Stimulated activated CD4-positive, alpha-beta T cell treated with anti-CD3 and anti-CD28 coated beads, Interleukin-4, amount 100 ng/mL, for 1 hour (primary cell): ENCODE data around the gene COQ10A.
"Not testable (repeated sequence)": the region's sequence is repeated elsewhere in the genome, so short reads cannot be mapped to it uniquely, and the experiment has no call there.

Experiments used
- DNase-seq: peaks from one replicate; pipeline ENCODE4 v3.0.0-alpha.2; 2020

Gene COQ10A

DNA sequence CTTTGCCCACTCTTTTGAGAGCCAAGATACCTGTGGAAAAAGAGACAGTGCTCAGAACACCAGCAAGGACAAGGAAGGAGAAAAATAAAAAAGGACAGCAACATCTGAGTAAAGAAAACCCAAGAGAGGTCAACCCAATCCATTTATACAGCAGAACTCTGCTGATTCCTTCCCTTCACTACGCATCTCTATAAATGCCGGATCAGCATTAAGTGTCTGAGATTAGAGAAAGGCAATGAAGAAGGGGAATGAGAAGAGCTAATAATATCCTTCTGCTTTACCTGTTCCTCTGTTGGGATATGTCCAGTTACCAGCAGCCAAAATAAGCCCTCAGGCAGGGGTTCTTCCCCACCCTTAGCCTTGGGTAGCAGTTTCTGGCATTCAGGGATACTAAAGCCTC lies 15.8 kb downstream of the COQ10A start:
- DNase-seq, result no peak

DNA sequence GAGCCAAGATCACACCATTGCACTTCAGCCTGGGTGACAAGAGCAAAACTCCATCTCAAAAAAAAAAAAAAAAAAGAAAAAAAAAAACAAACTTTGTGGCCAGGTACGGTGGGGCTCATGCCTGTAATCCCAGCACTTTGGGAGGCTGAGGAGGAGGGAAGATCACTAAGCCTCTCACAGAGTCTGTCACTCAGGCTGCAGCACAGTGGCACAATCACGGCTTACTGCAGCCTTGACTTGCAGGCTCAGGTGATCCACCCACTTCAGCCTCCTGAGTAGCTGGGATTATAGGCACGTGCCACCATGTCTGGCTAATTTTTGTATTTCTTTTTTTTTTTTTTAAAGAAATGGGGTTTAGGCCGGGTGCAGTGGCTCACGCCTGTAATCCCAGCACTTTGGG lies 17.5 kb downstream of the COQ10A start:
- DNase-seq, result not testable (repeated sequence)

GRCh38 chr12:56286044-56286830 lies 19.5 kb downstream of the COQ10A start:
- DNase-seq, result no peak

GRCh38 chr12:56288705-56289387 lies 22.1 kb downstream of the COQ10A start:
- no peak for DNase-seq

GRCh38 chr12:56293795-56294194 lies 27.1 kb downstream of the COQ10A start:
- DNase-seq, result no peak

DNA sequence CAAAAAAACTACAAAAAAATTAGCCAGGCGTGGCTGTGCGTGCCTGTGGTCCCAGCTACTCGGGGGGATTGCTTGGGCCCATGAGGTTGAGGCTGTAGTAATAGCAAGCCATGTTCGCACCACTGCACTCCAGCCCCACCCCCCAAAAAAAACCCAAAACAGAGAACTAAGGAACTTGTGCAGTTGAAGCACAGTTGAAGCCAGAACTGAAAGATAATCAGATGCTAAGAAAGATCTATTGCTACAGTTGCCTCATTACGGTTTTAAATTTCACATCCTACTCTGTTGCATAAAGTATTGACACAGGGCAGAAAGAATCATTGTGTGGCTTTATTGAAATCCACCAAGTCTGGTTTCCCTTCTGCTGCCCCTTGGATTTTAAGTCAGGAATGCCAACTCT lies 29.6 kb downstream of the COQ10A start:
- no peak for DNase-seq

DNA sequence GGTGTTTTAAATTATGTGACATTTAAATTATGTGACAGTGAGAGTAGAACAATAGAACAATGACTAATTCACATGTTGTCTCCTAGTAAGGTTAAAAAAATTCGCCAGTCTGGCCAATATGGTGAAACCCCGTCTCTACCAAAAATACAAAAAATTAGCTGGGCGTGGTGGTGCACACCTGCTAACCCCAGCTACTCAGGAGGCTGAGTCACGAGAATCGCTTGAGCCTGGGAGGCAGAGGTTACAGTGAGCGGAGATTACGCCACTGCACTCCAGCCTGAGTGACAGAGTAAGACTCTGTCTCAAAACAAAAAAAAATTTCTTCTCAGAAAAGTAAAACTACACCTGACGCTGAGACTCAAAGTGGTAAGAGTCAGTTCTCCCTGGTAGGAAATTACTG lies 30.7 kb downstream of the COQ10A start:
- DNase-seq, result no peak

GRCh38 chr12:56298828-56299227 lies 32.1 kb downstream of the COQ10A start:
- DNase-seq, result no peak

DNA sequence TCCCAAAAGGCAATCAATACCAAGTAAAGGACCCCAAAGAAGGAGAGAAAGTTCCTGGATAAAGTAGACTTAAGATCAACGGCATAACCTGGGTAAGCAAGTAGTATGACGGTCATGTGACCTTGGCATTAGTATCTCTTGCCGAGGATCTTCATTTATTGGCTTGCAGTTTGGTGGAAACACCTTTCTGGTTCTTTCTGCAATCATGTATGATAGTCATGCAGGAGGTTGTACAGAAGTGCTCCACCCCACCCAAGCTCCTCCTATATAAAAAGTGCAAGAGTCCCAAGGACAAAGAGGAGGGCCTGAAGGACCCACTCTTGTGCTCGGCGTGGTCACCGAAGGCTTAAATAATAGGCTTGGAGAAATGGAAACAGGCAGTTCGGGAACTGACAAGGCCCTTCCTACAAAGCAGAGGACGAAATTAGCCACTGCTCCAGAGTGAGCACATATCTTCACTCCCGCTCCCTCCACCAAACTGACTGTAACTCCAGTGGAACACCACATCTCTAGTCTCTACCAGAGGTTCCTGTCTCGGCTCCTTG lies 32.6 kb downstream of the COQ10A start:
- peak; percentile 27 for DNase-seq

DNA sequence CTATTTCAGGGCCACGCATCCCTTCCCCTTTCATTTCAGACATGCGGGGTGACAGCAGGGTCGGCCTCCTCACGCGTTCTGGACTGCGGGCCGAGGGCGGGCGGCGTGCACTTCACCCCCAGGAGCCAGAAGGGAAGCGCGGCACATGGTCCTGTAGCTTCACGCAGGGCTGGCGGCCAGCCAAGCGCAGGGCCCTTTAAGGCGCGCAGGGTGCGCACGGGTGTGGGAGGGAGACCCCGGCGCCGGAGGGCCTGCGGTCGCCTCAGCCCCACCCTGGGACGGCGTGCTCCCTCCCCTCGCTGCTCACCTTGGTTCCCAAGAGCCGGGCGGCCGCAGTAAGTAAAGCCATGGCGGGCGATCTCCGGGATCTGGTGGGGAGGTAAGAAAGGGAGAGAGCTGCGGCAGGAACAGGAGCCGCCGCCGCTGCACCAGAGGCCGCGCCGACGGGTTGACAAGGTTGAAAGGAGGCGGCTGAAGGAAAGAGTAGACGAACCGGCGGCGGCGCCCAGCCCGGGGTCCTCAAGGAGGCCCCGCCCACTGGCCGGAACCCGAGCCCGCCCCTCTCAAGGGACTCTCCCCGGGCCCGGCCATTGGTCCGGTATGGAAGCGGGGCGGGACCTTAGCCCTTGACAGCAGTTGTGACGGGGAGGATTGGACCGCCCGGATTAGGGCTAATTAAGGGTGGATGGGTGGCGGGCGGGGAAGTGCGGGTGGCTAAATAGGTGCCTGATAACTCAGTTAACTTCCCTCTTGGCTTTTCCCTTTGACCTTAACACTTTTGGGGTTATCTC lies 33.3 kb downstream of the COQ10A start, which contains the start of gene CS:
Gene CS (minus strand): TSS at position 478 of the 791 bp plus-strand sequence. CDS start 129 bp downstream, at position 349.
- DNase-seq, result peak; percentile 98

DNA sequence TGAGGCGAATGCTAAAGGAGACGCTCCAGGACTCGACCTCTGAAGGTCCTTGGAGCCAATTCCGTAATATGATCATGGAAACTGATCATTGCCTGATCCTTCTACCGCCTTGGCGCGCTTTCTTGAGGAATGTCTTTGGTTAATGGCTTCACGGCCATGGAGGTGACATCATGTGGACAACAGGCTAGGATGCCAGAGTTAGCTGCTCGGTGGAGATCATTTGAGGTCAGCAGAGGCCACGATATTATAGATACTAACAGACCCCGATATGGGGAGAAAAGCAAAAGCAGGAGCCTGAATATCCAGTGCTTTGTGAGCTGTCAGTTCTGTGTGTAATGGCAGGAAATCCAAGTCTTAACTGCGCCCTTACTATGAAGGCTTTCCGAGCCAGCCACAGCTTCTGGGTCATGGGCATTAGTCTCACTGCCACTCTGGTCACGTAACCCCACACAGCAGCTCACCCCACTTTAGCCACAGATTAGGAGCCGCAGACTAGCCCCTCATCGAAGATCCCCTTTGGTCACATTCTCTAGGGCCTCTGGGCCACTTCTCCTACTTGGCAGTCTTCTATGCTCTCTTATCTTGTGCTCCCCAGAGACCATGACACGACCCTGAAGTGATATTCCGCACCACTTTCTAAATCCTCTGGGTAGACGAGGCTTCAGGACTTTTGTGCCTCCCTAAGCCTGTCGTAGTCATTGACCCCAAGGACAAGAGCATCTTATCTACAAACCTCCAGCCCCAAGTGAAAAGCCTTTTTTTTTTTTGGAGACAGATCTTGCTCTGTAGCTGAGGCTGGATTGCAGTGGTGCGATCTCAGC lies 34.1 kb downstream of the COQ10A start:
- no peak for DNase-seq

- no peak for DNase-seq
Observed at GRCh38 chr12:56304276-56304675, 37.5 kb downstream of the COQ10A start.

GRCh38 chr12:56304872-56305590 lies 38.3 kb downstream of the COQ10A start:
- no peak for DNase-seq

DNA sequence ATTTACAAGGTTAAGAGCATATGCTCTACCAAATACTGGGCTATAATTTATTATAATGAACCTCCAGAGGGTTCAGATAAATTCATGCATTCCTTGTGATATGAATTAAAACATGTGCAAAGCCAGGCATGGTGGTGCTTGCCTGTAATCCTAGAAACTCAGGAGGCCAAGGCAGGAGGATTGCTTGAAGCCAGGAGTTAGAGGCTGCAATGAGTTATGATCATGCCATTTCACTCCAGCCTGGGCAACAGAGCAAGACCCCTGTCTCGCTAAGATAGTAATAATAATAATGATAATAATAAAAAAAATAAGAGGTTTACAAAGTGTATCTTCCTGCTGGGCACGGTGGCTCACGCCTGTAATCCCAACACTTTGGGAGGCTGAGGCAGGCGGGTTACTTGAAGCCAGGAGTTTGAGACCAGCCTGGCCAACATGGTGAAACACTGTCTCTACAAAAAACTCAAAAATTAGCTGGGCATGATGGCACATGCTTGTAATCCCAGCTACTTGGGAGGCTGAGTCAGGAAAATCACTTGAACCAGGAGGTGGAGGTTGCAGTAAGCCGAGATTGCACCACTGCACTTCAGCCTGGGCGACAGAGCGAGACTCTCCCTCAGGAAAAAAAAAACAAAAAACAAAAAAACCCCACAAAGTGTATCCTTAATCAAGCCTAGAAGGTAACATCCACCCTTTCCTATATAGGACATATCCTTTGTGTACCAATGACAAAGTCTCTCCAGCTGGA lies 40.7 kb downstream of the COQ10A start:
- no peak for DNase-seq

DNA sequence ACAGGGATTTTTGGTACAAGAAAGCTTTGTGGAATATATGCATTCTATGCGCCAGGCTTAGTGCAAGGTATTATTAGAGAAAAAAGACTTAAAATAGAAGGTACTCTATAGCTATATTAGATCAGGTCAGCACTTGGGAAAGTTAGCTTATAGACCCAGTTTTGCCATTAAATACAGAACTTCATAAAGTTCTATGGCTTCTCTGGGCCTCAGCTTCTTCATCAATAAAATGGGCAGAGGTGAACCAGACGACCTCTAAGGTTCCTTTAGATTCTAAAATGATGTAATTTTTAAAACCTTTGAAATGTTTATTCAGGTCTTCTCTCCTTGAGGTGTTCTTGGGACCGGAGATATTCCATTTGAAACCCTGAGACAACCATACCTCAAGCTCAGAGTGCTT lies 42.0 kb downstream of the COQ10A start:
- no peak for DNase-seq

GRCh38 chr12:56311003-56311402 lies 44.3 kb downstream of the COQ10A start:
- no peak for DNase-seq

GRCh38 chr12:56315249-56315621 lies 48.5 kb downstream of the COQ10A start:
- no peak for DNase-seq

DNA sequence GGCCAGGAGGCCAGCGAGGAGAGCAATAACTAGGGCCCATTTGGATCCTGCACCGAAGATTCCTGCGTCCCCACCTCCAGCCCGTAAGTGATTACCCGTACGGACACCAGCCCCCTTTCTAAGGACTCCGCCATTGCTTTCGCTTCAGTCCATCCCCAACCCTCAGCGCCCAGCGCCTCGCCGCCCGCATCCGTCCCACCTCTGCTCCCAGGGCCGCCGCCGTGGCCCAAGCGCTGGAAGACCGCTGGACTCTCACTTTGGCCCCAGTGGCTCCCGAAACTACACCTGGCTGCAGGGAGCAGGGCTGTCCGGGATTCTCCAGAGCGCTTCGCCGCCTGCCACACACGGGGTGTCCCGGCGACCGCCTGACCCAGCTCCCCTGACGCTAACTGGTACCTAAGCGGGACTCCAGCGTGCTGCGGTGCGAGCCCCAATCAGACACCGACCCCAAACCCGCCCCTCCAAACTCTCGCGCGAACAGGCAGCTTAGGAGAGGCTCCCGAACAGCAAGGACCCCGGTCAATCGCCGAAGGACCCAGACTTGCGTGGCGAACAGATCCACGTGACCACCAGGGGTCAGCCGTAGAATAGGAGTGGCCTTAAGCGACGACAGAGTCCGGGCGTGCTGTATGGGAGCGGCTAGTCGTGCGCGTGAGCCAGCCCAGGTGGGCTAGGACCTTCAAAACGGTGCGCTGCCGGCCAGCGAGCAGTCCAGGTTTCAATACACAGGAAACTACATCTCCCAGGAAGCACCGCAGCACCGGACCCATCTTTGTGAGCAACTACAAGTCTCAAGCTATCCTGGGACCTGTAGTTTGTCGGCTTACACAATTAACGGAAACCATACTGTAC lies 49.1 kb downstream of the COQ10A start, which contains the start of gene CNPY2:
Gene CNPY2 (minus strand): TSS at position 367 of the 852 bp plus-strand sequence. CDS start 771 bp downstream, outside the sequence.
- DNase-seq, result peak; percentile 91

- no peak for DNase-seq
Observed at GRCh38 chr12:56317675-56318074, 50.9 kb downstream of the COQ10A start.
